ENCODE results near the gene FAIM.
"Not testable (repeated sequence)": the region's sequence is repeated elsewhere in the genome, so short reads cannot be mapped to it uniquely, and the experiment has no call there.

FAIM gene

DNA sequence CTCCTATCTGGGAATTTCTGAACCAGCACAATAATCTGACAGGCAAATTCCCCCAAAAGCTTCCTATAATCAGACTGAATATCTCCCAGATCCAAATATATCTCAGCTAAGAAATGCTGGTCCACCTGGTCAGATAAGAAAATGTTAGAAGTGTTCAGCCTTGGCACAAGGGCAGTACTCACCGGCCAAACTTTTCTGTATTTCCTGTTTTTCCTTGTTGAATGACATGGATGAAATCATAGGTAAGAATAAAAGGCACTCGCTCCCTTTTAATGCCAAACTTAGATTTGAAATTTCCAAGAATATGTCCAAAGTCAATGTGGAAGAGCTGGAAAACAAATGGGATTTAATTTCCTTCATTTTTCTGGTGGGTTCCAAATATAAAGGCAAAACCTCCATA is 48.9 kb downstream of the FAIM start:
- H3K4me3 ChIP-seq (ENCODE audit: insufficient read length, low read depth), result no peak overlapping the region
- H3K9ac ChIP-seq (ENCODE audit: insufficient read length, low read depth), result no peak overlapping the region
- H3K9me3 ChIP-seq (ENCODE audit: insufficient read depth, low read length), result no peaks in the 10 kb centered on the region
- no peaks in the 10 kb centered on the region for H3K27me3 ChIP-seq (ENCODE audit: insufficient read depth, insufficient read length)
- H3K4me1 ChIP-seq (ENCODE audit: insufficient read depth, insufficient read length), result no peaks in the 10 kb centered on the region
- no peak for DNase-seq (ENCODE audit: low read depth, low spot score)
- H3K36me3 ChIP-seq (ENCODE audit: insufficient read depth, insufficient read length, low read length), result peaks cover 53% of the 10 kb centered on the region
- TF ChIP-seq YY1 (IDR thresholded peaks at IDR 0.05; ENCODE audit: insufficient read depth, insufficient read length) (no peak), ZNF274 (IDR thresholded peaks at IDR 0.05; ENCODE audit: low read depth, low read length) (no peak), SUZ12 (IDR thresholded peaks at IDR 0.05; ENCODE audit: extremely low read depth, insufficient read depth, insufficient read length) (no peak)

- H3K27me3 ChIP-seq (ENCODE audit: insufficient read depth, insufficient read length), result no peaks in the 10 kb centered on the region
- no peak for DNase-seq (ENCODE audit: low read depth, low spot score)
- TF ChIP-seq ZNF274 (IDR thresholded peaks at IDR 0.05; ENCODE audit: low read depth, low read length) (no peak), SUZ12 (IDR thresholded peaks at IDR 0.05; ENCODE audit: extremely low read depth, insufficient read depth, insufficient read length) (no peak), YY1 (IDR thresholded peaks at IDR 0.05; ENCODE audit: insufficient read depth, insufficient read length) (no peak)
- no peak overlapping the region for H3K9ac ChIP-seq (ENCODE audit: insufficient read length, low read depth)
- no peaks in the 10 kb centered on the region for H3K9me3 ChIP-seq (ENCODE audit: insufficient read depth, low read length)
- peaks cover 27% of the 10 kb centered on the region for H3K36me3 ChIP-seq (ENCODE audit: insufficient read depth, insufficient read length, low read length)
- H3K4me1 ChIP-seq (ENCODE audit: insufficient read depth, insufficient read length), result no peaks in the 10 kb centered on the region
- H3K4me3 ChIP-seq (ENCODE audit: insufficient read length, low read depth), result no peak overlapping the region
These were observed 59.5 kb downstream of the FAIM start for GRCh38 chr3:138668107-138668506.

DNA sequence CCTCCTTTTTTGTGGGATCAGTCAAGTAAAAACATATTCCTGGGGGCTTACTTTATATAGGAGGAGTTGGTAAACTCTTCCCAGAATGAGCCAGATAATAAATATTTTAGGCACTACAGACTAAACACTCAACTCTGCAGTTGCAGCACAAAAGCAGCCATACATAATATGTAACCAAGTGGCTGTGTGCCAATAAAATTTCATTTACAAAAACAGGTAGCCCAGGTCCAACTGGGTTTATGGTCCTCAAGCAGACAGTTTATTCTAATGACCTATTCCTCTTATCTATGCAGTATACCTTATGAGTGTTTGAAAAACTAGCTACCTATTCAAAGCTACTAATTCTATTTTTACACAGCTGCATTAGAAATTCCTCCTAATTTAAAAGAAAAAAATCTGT is 61.8 kb downstream of the FAIM start:
- Histone ChIP-seq H3K36me3 (ENCODE audit: insufficient read depth, insufficient read length, low read length) (peaks cover 12% of the 10 kb centered on the region), H3K9ac (ENCODE audit: insufficient read length, low read depth) (no peak overlapping the region), H3K4me3 (ENCODE audit: insufficient read length, low read depth) (no peak overlapping the region), H3K9me3 (ENCODE audit: insufficient read depth, low read length) (peaks cover 7% of the 10 kb centered on the region), H3K4me1 (ENCODE audit: insufficient read depth, insufficient read length) (peaks cover 3% of the 10 kb centered on the region), H3K27me3 (ENCODE audit: insufficient read depth, insufficient read length) (no peaks in the 10 kb centered on the region)
- TF ChIP-seq ZNF274 (IDR thresholded peaks at IDR 0.05; ENCODE audit: low read depth, low read length) (no peak), SUZ12 (IDR thresholded peaks at IDR 0.05; ENCODE audit: extremely low read depth, insufficient read depth, insufficient read length) (no peak), YY1 (IDR thresholded peaks at IDR 0.05; ENCODE audit: insufficient read depth, insufficient read length) (no peak)
- DNase-seq (ENCODE audit: low read depth, low spot score), result no peak

- Histone ChIP-seq H3K9ac (ENCODE audit: insufficient read length, low read depth) (no peak overlapping the region), H3K27me3 (ENCODE audit: insufficient read depth, insufficient read length) (no peaks in the 10 kb centered on the region), H3K9me3 (ENCODE audit: insufficient read depth, low read length) (peaks cover 20% of the 10 kb centered on the region), H3K4me3 (ENCODE audit: insufficient read length, low read depth) (no peak overlapping the region), H3K4me1 (ENCODE audit: insufficient read depth, insufficient read length) (peaks cover 3% of the 10 kb centered on the region), H3K36me3 (ENCODE audit: insufficient read depth, insufficient read length, low read length) (peaks cover 18% of the 10 kb centered on the region)
- DNase-seq (ENCODE audit: low read depth, low spot score), result peak; percentile 22
- TF ChIP-seq ZNF274 (IDR thresholded peaks at IDR 0.05; ENCODE audit: low read depth, low read length) (no peak), YY1 (IDR thresholded peaks at IDR 0.05; ENCODE audit: insufficient read depth, insufficient read length) (no peak), SUZ12 (IDR thresholded peaks at IDR 0.05; ENCODE audit: extremely low read depth, insufficient read depth, insufficient read length) (no peak)
These were observed 65.3 kb downstream of the FAIM start for GRCh38 chr3:138673641-138674530.

GRCh38 chr3:138675393-138675792 is 66.8 kb downstream of the FAIM start:
- H3K36me3 ChIP-seq (ENCODE audit: insufficient read depth, insufficient read length, low read length), result peaks cover 21% of the 10 kb centered on the region
- H3K27me3 ChIP-seq (ENCODE audit: insufficient read depth, insufficient read length), result no peaks in the 10 kb centered on the region
- no peak for TF ChIP-seq SUZ12 (IDR thresholded peaks at IDR 0.05; ENCODE audit: extremely low read depth, insufficient read depth, insufficient read length)
- no peak for TF ChIP-seq ZNF274 (IDR thresholded peaks at IDR 0.05; ENCODE audit: low read depth, low read length)
- TF ChIP-seq YY1 (IDR thresholded peaks at IDR 0.05; ENCODE audit: insufficient read depth, insufficient read length), result no peak
- H3K4me3 ChIP-seq (ENCODE audit: insufficient read length, low read depth), result no peak overlapping the region
- H3K9me3 ChIP-seq (ENCODE audit: insufficient read depth, low read length), result peaks cover 20% of the 10 kb centered on the region
- no peak for DNase-seq (ENCODE audit: low read depth, low spot score)
- H3K9ac ChIP-seq (ENCODE audit: insufficient read length, low read depth), result no peak overlapping the region
- H3K4me1 ChIP-seq (ENCODE audit: insufficient read depth, insufficient read length), result peaks cover 3% of the 10 kb centered on the region

DNA sequence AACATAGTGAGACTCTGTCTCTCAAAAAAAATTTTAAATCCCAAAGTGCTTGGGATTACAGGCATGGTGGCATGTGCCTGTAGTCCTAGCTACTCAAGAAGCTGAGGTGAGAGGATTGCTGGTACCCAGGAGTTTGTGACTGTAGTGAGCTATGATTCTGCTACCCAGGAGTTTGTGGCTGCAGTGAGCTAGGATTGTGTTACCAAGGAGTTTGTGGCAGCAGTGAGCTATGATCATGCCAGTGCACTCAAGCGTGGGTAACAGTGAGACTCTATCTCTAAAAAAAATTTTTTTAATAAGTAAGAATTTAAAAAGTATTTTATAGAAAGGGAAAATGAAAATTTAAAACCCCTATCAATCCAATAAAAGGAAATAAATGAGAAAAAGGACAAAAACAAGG is 69.5 kb downstream of the FAIM start:
- DNase-seq (ENCODE audit: low read depth, low spot score), result no peak
- Histone ChIP-seq H3K9ac (ENCODE audit: insufficient read length, low read depth) (no peak overlapping the region), H3K27me3 (ENCODE audit: insufficient read depth, insufficient read length) (no peaks in the 10 kb centered on the region), H3K4me3 (ENCODE audit: insufficient read length, low read depth) (no peak overlapping the region), H3K9me3 (ENCODE audit: insufficient read depth, low read length) (peaks cover 20% of the 10 kb centered on the region), H3K4me1 (ENCODE audit: insufficient read depth, insufficient read length) (peaks cover 3% of the 10 kb centered on the region), H3K36me3 (ENCODE audit: insufficient read depth, insufficient read length, low read length) (peaks cover 34% of the 10 kb centered on the region)
- TF ChIP-seq SUZ12 (IDR thresholded peaks at IDR 0.05; ENCODE audit: extremely low read depth, insufficient read depth, insufficient read length) (no peak), ZNF274 (IDR thresholded peaks at IDR 0.05; ENCODE audit: low read depth, low read length) (no peak), YY1 (IDR thresholded peaks at IDR 0.05; ENCODE audit: insufficient read depth, insufficient read length) (no peak)

DNA sequence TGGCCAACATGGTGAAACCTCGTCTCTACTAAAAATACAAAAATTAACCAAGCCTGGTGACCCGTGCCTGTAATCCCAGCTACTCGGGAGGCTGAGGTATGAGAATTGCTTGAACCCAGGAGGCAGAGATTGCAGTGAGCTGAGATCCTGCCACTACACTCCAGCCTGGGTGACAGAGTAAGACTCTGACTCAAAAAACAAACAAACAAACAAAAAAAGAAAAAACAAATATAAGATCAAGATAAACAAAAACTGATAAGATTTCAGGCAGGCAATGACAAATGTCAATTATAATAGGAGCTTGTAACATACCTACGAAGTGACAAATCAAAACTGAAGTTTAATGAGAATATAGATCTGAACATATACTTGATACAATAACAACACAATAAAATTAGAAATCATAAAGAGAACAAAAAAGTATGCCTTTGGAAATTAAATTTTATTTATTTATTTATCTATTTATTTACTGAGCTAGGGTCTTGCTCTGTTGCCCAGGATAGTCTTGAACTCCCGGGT is 70.4 kb downstream of the FAIM start:
- Histone ChIP-seq H3K9me3 (ENCODE audit: insufficient read depth, low read length) (peaks cover 20% of the 10 kb centered on the region), H3K27me3 (ENCODE audit: insufficient read depth, insufficient read length) (no peaks in the 10 kb centered on the region), H3K36me3 (ENCODE audit: insufficient read depth, insufficient read length, low read length) (peaks cover 43% of the 10 kb centered on the region), H3K9ac (ENCODE audit: insufficient read length, low read depth) (no peak overlapping the region), H3K4me3 (ENCODE audit: insufficient read length, low read depth) (no peak overlapping the region), H3K4me1 (ENCODE audit: insufficient read depth, insufficient read length) (peaks cover 3% of the 10 kb centered on the region)
- TF ChIP-seq SUZ12 (IDR thresholded peaks at IDR 0.05; ENCODE audit: extremely low read depth, insufficient read depth, insufficient read length) (no peak), YY1 (IDR thresholded peaks at IDR 0.05; ENCODE audit: insufficient read depth, insufficient read length) (no peak)
- DNase-seq (ENCODE audit: low read depth, low spot score), result no peak

DNA sequence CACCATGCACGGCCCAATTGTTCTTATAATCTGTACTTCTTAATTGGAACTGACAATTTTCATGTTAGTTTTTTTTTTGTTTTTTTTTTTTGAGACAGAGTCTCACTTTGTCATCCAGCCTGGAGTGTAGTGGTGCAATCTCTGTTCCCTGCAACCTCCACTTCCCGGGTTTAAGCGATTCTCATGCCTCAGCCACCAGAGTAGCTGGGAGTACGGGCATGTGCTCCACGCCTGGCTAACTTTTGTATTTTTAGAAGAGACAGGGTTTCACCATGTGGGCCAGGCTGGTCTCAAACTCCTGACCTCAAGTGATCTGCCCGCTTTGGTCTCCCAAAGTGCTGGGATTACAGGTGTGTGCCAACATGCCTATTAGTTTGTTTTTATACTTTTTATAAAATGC is 72.4 kb downstream of the FAIM start:
- H3K36me3 ChIP-seq (ENCODE audit: insufficient read depth, insufficient read length, low read length), result peaks cover 43% of the 10 kb centered on the region
- H3K4me3 ChIP-seq (ENCODE audit: insufficient read length, low read depth); H3K9me3 ChIP-seq (ENCODE audit: insufficient read depth, low read length); H3K4me1 ChIP-seq (ENCODE audit: insufficient read depth, insufficient read length); H3K9ac ChIP-seq (ENCODE audit: insufficient read length, low read depth); DNase-seq (ENCODE audit: low read depth, low spot score); H3K27me3 ChIP-seq (ENCODE audit: insufficient read depth, insufficient read length): not testable (repeated sequence)
